Brain microvascular endothelial cell (primary cell): ENCODE measurements around the gene CBFA2T3.

Source experiments
- DNase-seq: peaks from one replicate; pipeline ENCODE4 v3.0.0-alpha.2; 2020
- H3K27ac ChIP-seq: fragments of 250-450 bp; sonication (Bioruptor Pico); 2 replicates; pipeline ENCODE4 v1.5.1; 2020; ENCODE audit warnings: mild to moderate bottlenecking, moderate library complexity
- H3K27me3 ChIP-seq: fragments of 250-450 bp; sonication (Bioruptor Pico); replicated peaks from 2 replicates; pipeline ENCODE4 v1.5.1; 2020; ENCODE audit warnings: mild to moderate bottlenecking
- H3K36me3 ChIP-seq: fragments of 250-450 bp; sonication (Bioruptor Pico); replicated peaks from 2 replicates; pipeline ENCODE4 v1.5.1; 2020; ENCODE audit warnings: mild to moderate bottlenecking
- H3K4me3 ChIP-seq: 2 replicates; pipeline ENCODE4 v1.5.1; 2011; ENCODE audit warnings: low read depth, mild to moderate bottlenecking, control low read depth, low read length, moderate library complexity
- CTCF ChIP-seq: IDR thresholded peaks from 2 replicates; pipeline ENCODE4 v1.5.1; 2011; ENCODE audit warnings: low read depth, mild to moderate bottlenecking, moderate library complexity, low read length, control low read depth, inconsistent platforms; ENCODE audit errors: missing control alignments
- in situ Hi-C: cut with HindIII; loops from 2 replicates; pipeline ENCODE4 v1.10.0; 2017; ENCODE audit warnings: low sequenced_read_pairs, low pct_ligation_motif_present

The CBFA2T3 gene

GRCh38 chr16:88857728-88858339 lies 119.2 kb downstream of the CBFA2T3 start:
- H3K27me3 ChIP-seq: no peaks in the 10 kb centered on the region
- peaks cover 11% of the 10 kb centered on the region for H3K36me3 ChIP-seq
- H3K4me3 ChIP-seq: peak overlapping the region; percentile 96
- peak; percentile 75 for DNase-seq
- peak overlapping the region; percentile 95 for H3K27ac ChIP-seq
- TF ChIP-seq CTCF: peak; percentile 94
- in situ Hi-C loops: no loop called here

GRCh38 chr16:88856828-88857727 lies 119.9 kb downstream of the CBFA2T3 start, which contains the start of the genes GALNS and TRAPPC2L:
Gene GALNS, minus strand, starts transcription at chr16:88856947. Its CDS starts 70 bp downstream, at chr16:88856877.
Gene TRAPPC2L, plus strand, starts transcription at chr16:88857127. Its CDS starts 24 bp downstream, at chr16:88857151.
- no peak for TF ChIP-seq CTCF
- in situ Hi-C loops: no loop called here
- Histone ChIP-seq H3K27me3 (no peaks in the 10 kb centered on the region), H3K4me3 (peak within 1 kb of the TSS; percentile 96), H3K36me3 (peaks cover 11% of the 10 kb centered on the region), H3K27ac (peak within 1 kb of the TSS; percentile 95)
- DNase-seq: peak; percentile 94

GRCh38 chr16:88856122-88856827 lies 120.7 kb downstream of the CBFA2T3 start:
- H3K27me3 ChIP-seq: no peaks in the 10 kb centered on the region
- H3K4me3 ChIP-seq: peak overlapping the region; percentile 66
- in situ Hi-C loops: no loop called here
- TF ChIP-seq CTCF: no peak
- peaks cover 11% of the 10 kb centered on the region for H3K36me3 ChIP-seq
- DNase-seq: no peak
- no peak overlapping the region for H3K27ac ChIP-seq

GRCh38 chr16:88855736-88856121 lies 121.3 kb downstream of the CBFA2T3 start:
- no peaks in the 10 kb centered on the region for H3K27me3 ChIP-seq
- H3K4me3 ChIP-seq: peak overlapping the region; percentile 66
- H3K27ac ChIP-seq: no peak overlapping the region
- in situ Hi-C loops: no loop called here
- TF ChIP-seq CTCF: no peak
- H3K36me3 ChIP-seq: peaks cover 11% of the 10 kb centered on the region
- no peak for DNase-seq

- Histone ChIP-seq H3K4me3 (no peak overlapping the region), H3K36me3 (peaks cover 8% of the 10 kb centered on the region), H3K27me3 (no peaks in the 10 kb centered on the region), H3K27ac (no peak overlapping the region)
- no peak for DNase-seq
- no peak for TF ChIP-seq CTCF
- in situ Hi-C loops: no loop called here
These were observed 121.8 kb downstream of the CBFA2T3 start for GRCh38 chr16:88855176-88855575.
